Stimulated activated CD4-positive, alpha-beta T cell treated with anti-CD3 and anti-CD28 coated beads, Interleukin-12 subunit alpha, Interleukin-12 subunit beta, amount 100 ng/mL, for 4 hours (primary cell): ENCODE results near the gene LRRC51.
A peak's percentile ranks its signal among the peaks of the same experiment; 100 is the strongest.

Source experiments
- DNase-seq: peaks from one replicate; pipeline ENCODE4 v3.0.0-alpha.2; 2020

LRRC51 gene

GRCh38 chr11:72070491-72070890 is 10.2 kb upstream of the LRRC51 start:
- no peak for DNase-seq

GRCh38 chr11:72072348-72072747 is 8.3 kb upstream of the LRRC51 start:
- no peak for DNase-seq

GRCh38 chr11:72075109-72075508 is 5.5 kb upstream of the LRRC51 start:
- DNase-seq: no peak

DNA sequence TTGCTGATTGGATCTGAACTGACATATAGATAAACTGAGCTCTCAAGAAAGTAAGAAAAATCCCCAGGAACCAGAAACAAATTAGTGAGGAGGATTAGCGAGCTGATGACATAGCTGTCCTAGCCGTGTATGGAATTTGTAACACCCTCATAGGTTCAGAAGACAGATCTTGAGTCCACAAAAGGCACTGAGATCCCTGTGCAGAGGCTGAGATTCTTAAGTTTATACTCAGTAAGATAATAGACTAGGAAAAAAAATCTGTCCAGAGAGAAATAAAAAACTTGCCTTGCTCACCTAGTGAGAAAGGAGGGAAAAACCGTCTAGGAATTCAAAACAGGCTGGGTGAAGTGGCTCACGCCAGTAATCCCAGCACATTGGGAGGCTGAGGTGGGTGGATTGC is 4.9 kb upstream of the LRRC51 start:
- no peak for DNase-seq

- DNase-seq: no peak
These were observed 2.2 kb upstream of the LRRC51 start for GRCh38 chr11:72078477-72078876.

GRCh38 chr11:72079819-72080325 is 778 bp upstream of the LRRC51 start:
- DNase-seq: no peak

- no peak for DNase-seq
These were observed 564 bp downstream of the LRRC51 start for GRCh38 chr11:72081184-72081644.

- no peak for DNase-seq
These were observed 1.3 kb downstream of the LRRC51 start for GRCh38 chr11:72081821-72082453.

- DNase-seq: no peak
These were observed 2.8 kb downstream of the LRRC51 start for GRCh38 chr11:72083414-72083813.

DNA sequence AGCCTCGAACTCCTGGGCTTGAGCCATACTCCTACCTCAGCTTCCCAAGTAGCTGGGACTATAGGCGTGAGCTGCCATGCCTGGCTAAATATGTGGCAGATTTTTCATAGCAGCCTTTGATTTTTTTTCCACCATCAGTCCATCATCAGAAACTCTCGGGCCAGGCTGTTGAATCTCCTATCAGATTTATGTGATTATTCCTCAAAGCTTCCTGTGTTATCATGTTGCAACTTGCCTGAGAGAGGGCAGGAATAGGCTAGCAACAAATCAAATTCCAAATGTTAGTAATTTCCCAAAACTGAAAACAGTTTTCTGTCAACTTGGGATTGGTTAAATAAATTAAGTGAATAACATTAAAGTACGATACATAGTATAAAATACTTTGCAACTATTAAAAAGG is 3.4 kb downstream of the LRRC51 start:
- no peak for DNase-seq

GRCh38 chr11:72084965-72085364 is 4.3 kb downstream of the LRRC51 start:
- no peak for DNase-seq

- DNase-seq: no peak
These were observed 5.1 kb downstream of the LRRC51 start for GRCh38 chr11:72085621-72086351.

- no peak for DNase-seq
These were observed 7.6 kb downstream of the LRRC51 start for GRCh38 chr11:72088076-72088808.

DNA sequence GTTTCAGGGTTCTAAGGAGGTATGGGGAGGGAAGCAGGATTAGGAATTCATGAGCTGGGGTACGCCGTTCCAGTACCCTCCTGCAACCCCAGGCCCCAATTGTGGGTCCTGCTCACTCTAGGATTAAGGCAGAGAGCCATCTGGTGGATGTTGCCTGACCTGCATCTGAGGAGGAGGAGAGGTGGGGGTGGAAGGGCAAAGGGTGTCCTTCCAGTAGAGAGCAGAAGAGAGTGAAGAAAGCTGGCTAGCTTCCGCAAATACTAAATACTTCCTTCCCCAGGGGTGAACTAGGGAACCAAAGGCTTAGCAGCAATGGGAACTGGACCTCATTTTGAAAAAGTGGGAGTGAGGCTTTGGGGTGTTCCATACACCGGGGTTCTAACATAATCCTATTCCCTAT is 10.6 kb downstream of the LRRC51 start:
- DNase-seq: peak; percentile 60

- no peak for DNase-seq
These were observed 18.1 kb downstream of the LRRC51 start for GRCh38 chr11:72098741-72099140.

DNA sequence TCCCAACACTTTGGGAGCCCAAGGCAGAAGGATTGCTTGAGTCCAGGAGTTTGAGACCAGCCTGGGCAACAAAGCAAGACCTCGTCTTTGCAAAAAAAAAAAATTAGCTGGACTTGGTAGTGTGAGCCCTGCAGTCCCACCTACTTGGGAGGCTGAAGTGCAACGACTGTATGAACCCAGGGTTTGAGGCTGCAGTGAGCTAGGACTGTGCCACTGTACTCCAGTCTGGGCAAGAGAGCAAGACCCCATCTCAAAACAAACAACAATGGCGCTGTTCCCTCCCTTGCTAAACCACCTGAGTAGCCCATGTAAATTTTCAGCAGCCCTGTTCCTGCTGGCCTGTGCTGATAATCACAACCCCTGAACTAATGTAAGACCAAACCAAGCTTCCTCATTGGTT is 19.4 kb downstream of the LRRC51 start:
- DNase-seq: no peak

- no peak for DNase-seq
These were observed 19.8 kb downstream of the LRRC51 start for GRCh38 chr11:72100462-72100861.

GRCh38 chr11:72102162-72102561 is 21.5 kb downstream of the LRRC51 start:
- DNase-seq: no peak

- DNase-seq: no peak
These were observed 21.9 kb downstream of the LRRC51 start for GRCh38 chr11:72102631-72102945.

DNA sequence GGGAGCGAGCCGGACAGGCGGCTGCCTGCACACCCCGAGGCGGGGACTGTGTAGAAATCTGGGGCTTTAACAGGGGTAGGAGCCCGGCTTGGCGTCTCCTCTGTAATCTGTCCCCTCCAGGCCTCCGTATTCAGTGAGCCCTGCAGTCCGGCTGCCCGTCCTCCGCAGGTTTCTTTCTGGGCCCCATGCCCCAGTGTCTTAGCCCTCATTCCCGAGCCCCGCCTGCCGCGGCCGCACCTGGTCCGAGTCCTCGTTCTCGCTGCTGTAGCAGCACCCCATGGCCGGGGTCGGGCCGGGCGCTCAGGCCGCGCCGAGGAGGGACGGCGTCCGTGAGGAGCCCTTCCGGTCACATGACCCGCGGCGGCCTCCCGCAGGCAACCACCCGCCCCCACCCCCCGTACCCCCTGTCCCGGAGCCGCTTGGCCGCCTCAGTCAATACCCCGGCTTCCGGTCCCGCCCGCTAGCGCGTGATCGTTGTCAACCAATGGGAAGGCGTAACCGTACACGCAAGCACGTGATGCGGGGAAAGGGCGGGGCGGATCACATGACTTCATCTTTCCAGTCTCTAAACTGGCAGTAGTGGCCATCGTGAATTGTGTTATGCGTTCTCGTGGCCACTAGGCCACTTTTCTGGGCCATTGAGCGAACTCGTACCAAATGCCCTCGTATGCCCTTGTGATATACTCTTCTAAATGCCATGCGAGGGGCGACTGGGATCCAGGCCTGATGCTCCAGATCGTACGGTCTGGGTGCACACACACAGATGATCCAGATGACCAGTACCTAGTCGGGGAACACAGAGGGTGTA is 22.5 kb downstream of the LRRC51 start, which contains the start of gene LAMTOR1:
LAMTOR1 (minus strand) TSS at position 352 of the 808 bp plus-strand sequence; CDS start at position 279, 73 bp downstream.
- peak; percentile 96 for DNase-seq

DNA sequence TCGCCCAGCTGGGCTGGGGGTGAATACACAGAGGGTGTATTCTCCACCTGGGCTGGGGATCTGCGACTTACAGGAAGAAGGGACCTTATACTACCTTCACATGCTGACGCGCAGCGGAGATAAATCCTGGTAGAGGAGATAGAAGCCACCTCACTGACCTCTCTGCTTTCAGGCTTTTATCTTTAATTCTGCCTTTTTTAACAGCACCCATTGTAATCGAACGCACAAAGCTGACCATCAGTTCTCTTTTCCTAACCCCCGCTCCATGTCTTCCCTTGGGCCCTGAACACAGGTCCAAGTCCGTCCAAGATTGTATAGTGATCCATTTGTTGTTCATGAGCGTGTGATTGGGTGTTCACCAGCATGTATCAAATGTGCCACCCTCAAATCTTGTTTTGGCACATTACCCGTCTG is 23.1 kb downstream of the LRRC51 start:
- no peak for DNase-seq

- DNase-seq: no peak
These were observed 25.2 kb downstream of the LRRC51 start, which contains the start of gene TOMT for GRCh38 chr11:72105888-72106287. Gene TOMT (plus strand): TSS chr11:72105924. CDS start chr11:72105952, 28 bp downstream.
